Measurements from ENCODE around the gene RAB3C.

DNA sequence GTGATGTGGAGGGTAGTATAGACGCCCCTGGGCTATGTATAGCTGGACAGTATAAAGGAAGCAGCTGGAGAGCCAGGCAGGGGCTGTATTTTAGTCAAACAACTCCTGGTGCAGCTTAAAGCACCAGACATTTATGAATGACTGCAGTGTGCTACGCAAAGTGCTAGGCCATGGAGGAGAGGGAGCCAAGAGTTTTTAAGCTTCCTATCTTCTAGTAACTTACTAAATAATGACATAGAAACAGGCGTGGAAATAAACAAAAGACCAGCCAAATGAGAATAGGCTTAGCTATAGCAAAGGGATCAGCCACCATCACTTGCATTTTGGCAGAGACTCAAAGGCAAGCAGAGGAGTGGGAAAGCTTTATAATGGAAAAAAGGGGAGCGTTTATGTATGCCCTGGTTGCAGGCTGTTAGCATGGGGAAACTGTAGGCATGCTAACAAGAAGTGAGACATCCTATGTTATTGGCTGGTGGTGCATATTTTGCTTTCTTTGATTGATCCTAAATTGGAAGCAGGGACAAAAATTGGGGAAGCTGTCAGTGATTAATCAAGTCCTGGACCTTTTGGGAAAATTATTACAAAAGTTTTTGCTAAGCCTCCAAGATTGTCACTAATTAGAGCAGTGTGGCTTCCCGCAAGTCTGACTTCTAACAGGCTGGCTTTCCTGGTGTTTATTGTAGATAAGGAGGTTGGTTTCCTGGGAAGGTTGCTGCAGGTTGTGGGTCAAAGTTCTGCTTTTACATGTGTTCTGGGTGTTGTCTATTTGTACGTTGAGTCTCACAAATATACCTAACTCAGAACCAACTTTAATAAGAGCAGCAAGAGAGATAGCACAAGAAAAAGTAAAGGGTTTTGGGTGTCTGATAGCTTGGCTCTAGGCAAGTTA lies 46.6 kb downstream of the RAB3C start:
- TF ChIP-seq, protein P1, sequence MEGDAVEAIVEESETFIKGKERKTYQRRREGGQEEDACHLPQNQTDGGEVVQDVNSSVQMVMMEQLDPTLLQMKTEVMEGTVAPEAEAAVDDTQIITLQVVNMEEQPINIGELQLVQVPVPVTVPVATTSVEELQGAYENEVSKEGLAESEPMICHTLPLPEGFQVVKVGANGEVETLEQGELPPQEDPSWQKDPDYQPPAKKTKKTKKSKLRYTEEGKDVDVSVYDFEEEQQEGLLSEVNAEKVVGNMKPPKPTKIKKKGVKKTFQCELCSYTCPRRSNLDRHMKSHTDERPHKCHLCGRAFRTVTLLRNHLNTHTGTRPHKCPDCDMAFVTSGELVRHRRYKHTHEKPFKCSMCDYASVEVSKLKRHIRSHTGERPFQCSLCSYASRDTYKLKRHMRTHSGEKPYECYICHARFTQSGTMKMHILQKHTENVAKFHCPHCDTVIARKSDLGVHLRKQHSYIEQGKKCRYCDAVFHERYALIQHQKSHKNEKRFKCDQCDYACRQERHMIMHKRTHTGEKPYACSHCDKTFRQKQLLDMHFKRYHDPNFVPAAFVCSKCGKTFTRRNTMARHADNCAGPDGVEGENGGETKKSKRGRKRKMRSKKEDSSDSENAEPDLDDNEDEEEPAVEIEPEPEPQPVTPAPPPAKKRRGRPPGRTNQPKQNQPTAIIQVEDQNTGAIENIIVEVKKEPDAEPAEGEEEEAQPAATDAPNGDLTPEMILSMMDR (conservative IDR thresholded peaks at IDR 0.05 in 1 of 2, IDR thresholded peaks at IDR 0.05 in 1 of 2; ENCODE audit: low read depth in 1 of 2, low read length in 2 of 2): no peak
- TF ChIP-seq EZH2 (IDR thresholded peaks at IDR 0.05; ENCODE audit: low read length, missing control alignments): no peak
